Left kidney (tissue), 2 donors: ENCODE measurements around the gene OR10D3. TPM values are rescaled to one million over a fixed set of nuclear protein-coding genes. Genes with fewer than 3 reads are reported as not detected.
"Not testable (repeated sequence)": the region's sequence is repeated elsewhere in the genome, so short reads cannot be mapped to it uniquely, and the experiment has no call there.

Source experiments
- DNase-seq: peaks from one replicate; pipeline ENCODE4 v3.0.0-alpha.2; 2013
- polyA plus RNA-seq: library from polyadenylated mRNA; unstranded; fragments of 120-200 nt; gene quantifications from one replicate; pipeline ENCODE4 v1.2.1, GENCODE V29; 2013; ENCODE audit not compliant: insufficient read length

Gene OR10D3
- polyA plus RNA-seq, 1 donor, result not detected

DNA sequence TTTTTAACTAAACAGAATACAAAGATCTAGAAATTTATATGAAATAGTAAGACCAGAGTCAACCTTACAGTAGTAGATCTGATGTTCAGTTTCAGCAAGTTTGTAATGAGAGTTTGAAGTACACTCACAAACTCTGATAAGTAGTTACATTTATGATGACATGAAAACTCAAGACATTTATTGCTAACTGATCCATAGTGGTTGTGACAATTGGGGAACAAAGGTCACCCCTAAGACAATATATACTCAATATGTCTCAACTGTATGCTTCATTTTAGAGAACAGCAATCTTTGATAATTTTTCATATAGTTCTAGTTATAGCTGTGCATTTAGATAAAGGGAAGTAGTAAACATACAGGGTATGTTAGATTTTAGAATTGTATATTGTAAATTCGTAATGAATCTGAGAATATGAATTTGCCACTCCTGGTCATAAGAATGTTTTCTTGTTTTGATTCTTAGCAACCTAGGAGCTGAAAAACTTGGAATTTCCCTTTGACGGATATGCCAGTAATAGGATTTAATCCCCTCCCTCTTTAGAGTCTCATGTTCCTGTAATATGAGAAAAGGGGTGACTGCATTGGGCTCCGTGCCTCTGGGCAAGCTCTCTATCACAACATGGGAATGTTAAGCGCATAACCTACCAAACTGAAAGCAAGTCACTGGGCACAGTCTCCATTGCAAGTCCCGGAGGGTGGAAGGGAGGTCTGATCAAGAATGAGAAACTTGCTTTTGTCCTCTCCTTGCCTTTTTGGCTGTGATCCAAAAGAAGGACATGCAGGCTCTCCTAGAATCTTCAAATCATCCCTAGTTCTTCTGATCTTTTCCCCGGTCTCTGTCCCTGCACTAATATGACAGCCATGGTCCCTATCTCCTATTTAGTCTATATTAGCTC lies 11.4 kb downstream of the OR10D3 start:
- no peak for DNase-seq

DNA sequence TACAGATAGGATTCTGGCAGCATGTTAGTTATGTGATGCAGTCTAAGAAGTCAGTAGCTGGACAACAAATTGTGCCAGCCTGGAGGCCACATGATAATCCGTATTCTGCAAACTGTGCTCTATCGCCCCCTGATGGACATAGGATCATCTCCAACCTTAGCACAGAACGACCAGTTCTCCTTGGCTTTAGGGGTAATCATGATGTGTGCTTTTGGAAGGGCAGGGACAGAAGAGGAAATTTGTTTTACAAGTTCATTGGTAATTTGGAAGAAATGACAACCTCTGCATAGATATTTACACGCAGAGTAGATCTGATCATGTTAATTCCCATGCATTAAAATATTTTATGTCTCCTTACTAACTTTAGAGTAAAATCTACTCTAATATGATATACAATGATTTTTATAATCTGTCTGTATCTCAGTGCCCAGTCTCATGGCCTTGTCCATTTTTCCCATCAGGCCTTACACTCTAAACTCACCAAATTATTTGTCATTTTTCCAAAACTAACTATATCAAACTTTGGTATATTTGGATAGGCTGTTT lies 12.1 kb downstream of the OR10D3 start:
- DNase-seq, result peak; percentile 40

DNA sequence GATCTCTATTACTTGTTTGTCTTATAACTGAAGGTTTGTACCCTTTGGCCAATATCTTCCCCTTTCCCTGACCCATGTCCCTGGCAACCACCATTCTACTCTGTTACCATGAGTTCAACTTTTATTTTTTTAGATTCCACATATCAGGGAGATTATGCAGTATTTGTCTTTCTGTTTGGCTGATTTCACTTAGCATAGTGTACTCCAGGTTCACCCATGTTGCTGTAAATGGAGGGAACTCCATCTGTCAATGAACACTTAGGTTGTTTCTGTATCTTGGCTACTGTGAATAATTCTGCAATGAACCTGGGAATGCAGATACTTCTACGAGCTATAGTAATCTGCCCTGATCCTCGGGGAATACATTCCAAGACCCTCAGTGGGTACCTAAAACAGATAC lies 14.9 kb downstream of the OR10D3 start:
- no peak for DNase-seq

DNA sequence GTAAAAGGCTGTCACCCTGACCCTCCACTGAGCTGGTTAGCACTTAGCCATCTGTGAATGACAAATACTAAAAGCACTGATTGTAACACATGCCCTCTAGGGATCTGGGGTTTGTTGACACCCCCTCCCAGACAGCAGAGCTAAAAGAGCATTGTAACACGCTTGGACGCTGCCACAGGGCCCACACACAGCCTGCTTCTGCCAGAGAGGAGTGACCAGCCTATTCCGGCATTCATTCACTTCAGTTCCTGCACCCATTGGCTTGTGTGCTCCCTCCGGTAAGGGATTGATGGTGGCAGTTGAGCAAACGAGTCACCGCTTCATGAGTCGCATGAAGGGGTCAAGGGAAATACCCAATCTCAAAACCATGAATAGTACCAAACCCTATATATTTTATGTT lies 15.8 kb downstream of the OR10D3 start:
- no peak for DNase-seq

DNA sequence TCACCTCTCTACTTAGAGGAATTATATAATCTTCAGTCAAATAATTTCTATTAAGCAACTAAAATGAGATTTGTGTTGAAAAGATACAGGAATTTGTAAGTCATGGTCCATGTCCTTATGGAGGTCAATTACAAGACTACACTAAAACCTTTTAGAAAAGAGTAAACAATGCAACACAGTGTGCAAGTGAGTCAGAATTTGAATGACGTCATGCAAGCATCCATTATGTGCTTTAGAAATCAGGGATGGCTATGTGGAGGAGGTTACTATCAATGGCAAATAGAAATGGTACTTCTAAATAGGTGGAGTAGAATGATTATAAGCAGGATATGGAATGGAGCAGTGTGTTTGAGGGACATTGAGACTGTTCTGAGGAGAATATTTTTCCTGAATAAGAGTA lies 16.6 kb downstream of the OR10D3 start:
- no peak for DNase-seq

DNA sequence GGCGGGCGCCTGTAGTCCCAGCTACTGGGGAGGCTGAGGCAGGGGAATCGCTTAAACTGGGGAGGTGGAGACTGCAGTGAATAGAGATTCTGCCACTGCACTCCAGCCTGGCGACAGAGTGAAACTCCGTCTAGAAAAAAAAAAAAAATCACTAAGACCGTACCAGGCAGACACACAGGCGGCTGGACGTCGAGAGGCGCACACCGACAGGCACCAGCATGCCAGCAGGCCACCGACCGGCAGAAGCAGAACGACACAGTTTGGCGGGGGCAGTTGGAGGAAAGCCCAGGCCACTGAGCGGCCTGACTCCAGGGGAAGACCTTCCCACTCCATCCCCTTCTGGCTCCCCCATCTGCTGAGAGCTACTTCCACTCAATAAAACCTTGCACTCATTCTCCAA lies 17.5 kb downstream of the OR10D3 start:
- DNase-seq, result no peak

DNA sequence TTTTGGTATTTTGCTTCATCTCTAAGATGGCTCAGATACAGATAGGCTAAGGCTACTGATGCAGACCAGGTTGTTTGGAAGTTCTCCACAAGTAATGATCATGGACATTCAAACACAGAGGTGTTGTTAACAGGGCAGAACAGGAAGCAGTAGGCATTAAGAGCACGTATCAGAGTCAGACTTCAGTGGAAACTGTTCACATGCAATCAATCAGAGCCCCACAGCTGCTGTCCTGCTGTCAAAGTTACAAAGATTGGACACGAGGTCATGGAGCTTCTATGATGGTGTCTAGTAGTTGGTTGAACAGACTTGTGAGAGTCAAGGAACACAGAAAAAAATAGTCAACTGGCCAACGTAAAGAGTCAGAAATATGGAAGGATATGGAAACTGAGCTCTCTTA lies 19.8 kb downstream of the OR10D3 start:
- DNase-seq, result no peak

DNA sequence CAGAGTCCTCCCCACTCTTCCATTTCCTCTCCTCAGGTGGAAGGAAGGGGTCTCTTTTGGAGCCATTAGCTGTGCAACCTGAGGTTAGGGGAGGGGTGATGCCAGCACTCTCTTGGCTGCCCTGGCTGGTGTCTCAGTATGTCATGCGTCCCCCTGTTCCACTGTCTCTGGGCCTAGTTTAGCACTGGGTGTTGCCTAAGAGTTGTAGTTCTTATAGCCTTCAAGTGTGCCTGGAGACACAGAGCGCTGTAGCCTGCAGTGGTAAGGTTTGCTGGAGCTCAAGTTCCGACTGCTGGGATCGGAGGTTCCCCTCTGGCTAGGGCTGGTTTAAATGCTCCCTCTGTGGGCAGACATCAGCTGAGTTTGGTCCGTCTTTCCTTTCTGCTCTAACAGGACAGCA lies 20.9 kb downstream of the OR10D3 start:
- DNase-seq, result no peak

DNA sequence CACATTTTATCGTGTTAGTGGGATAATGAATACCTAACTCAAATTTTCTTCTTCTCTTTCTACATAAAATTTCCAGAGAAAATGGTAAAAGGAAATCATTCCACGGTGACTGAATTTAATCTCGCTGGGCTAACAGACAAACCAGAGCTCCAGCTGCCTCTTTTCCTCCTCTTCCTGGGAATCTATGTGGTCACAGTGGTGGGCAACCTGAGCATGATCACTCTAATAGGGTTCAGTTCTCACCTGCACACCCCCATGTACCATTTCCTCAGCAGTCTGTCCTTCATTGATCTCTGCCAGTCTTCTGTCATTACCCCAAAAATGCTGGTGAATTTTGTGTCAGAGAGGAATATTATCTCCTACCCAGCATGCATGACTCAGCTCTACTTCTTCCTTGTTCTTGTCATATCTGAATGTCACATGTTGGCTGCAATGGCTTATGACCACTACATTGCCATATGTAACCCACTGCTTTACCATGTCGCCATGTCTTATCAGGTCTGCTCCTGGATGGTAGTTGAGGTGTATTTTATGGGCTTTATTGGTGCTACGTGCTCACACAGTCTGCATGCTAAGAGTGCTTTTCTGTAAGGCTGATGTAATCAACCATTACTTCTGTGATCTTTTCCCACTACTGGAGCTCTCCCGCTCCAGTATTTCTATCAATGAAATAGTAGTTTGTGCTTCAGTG lies 24.1 kb downstream of the OR10D3 start:
- no peak for DNase-seq

DNA sequence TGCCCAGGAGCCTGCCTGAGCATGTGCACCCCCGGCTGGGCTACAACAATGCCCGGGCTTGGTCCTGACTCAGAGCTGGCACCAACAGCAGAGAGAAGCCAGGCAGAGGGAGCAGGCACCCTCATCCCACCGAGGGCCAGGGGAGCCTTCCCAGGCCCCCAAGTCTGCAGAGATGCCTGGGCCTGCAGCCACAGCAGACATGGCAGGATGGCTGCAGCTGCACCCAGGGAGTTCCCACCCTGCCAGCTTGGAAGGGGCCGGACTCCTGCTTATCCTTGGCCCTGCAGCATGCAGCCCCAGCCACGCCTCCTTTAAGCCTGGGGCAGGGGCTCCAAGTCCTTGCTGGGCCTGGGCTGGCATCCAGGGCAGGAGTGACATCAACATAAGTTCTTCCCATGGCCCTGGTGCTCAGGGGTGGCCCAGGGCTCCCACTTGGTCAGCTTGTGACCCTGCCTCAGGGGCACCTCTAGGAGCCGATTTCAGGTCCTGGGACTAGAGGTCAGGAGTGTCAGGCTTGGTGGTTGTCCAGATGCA lies 26.7 kb downstream of the OR10D3 start:
- no peak for DNase-seq

DNA sequence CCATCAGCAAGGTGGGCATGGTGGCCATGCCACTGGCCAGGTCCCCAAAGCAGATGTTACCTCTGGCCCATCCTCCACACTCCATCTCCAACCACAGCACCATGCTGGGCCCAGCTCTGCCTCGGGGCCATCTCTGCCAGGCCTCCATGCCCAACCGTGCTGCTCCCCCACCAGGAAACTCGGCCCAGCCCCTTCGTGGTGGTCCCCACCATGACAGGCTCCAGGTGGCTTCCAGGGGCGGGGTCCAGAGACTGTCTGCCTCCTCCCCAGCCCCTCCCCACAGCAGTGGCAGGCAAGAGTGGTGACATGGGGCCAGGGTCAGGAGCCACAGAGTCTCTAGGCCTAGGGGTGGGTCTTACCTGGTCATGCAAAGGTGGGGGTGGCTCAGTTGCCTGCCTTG lies 27.3 kb downstream of the OR10D3 start:
- DNase-seq, result no peak

DNA sequence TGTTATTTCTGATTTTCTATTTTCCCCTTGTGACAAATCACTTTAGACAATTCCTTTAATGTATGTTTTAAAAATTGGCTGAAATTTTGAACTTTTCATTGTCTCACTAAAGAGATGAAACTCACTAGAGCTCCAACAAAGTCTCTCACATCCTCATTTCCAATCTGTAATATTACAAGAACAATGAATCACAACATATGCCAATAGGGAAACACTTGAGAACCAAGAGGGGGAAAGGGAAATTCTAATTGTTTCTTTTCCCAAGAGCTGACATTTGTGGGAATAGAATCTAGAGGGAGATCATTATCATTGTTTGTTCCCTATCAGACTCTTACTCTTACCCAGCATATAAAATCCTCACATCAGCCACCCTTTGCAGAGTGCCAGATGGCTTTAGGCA lies 28.2 kb downstream of the OR10D3 start:
- no peak for DNase-seq

DNA sequence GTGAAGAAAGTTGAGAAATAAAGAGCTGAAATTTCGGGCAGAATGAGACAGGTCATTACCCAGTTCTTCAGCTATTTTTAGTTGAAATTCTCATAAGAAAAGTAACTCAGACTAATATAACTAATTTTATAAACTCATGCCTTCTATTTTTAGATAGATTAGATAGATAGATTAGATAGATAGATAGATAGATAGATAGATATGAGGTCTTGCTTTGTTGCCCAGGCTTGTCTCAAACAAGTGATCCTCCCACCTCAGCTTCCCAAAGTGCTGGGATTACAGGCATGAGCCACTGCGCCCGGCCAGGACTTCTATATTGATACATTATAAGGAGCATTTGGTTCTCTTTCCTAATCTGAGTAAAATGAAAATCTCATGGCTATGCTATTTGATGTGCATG lies 30.9 kb downstream of the OR10D3 start:
- no peak for DNase-seq

DNA sequence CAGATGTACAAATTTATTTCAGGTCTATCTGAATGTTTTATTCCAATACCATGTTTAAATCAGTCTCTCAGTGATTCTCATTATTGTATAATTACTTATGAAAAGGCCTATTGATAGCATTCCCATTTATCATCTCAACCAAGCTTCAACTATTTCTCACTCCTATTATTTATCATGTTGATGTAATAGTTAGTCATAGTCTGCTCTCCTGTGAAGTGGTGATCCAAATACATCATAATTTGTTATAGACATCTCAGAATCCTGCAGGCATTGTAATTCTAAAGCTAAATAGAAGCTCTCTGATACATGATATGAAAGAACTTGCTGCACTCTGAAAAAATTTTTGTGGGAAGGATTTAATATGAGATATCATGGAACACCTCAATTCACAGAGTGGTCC lies 36.0 kb downstream of the OR10D3 start:
- DNase-seq, result no peak

DNA sequence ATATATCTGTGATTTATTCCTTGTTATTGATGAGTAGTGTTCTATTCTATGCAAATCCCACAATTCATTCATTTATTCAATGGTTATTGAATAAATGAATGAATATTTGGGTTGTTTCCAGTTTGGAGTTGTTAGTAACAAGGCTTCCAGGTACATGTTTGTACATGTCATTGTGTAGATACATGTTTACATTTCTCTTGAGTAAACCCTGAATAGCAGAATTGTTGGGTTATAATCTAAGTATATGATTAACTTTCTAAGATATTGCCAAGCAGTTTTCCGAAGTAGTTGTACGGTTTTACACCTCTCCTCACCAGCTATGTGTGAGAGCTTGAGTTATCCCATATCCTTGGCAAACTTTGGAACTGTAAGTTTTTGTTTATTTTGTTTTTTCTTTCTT lies 39.3 kb downstream of the OR10D3 start:
- no peak for DNase-seq

DNA sequence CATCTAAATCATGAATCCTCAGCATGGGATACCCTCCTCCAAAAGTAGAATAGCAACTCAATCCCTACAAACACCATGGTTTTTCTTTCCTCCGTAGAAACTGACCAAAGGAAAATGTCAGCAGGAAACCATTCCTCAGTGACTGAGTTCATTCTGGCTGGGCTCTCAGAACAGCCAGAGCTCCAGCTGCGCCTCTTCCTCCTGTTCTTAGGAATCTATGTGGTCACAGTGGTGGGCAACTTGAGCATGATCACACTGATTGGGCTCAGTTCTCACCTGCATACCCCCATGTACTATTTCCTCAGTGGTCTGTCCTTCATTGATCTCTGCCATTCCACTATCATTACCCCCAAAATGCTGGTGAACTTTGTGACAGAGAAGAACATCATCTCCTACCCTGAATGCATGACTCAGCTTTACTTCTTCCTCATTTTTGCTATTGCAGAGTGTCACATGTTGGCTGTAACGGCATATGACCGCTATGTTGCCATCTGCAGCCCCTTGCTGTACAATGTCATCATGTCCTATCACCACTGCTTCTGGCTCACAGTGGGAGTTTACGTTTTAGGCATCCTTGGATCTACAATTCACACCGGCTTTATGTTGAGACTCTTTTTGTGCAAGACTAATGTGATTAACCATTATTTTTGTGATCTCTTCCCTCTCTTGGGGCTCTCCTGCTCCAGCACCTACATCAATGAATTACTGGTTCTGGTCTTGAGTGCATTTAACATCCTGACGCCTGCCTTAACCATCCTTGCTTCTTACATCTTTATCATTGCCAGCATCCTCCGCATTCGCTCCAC lies 41.7 kb downstream of the OR10D3 start:
- not testable (repeated sequence) for DNase-seq

DNA sequence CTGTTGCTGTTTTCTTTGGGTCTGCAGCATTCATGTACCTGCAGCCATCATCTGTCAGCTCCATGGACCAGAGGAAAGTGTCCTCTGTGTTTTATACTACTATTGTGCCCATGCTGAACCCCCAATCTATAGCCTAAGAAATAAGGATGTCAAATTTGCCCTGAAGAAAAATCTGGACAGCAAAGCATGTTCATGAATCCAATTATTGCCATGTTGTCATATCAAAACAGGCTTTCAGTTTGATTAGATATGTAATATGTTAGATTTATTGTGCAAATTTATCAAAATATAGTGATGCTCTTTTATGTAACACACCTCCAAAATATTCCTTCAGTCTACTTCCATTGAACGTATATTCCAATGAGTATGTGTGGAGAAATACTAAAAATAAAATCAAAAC lies 42.3 kb downstream of the OR10D3 start:
- DNase-seq, result no peak

DNA sequence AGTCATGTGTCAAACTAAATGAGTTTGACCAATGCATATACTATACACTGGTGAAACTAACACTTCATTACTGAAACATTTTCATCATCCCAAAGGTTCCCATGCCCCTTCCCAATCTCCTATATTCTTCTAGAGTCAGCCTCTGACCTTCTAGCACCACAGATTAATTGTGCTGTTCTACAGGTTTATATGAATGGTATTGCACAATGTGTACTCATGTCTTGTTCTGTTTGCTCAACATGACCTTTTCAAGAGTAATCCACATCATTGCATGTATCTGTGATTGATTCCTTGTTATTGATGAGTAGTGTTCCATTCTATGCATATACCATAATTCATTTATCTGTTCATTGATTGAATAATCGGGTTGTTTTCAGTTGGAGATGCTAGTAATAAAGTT lies 50.2 kb downstream of the OR10D3 start:
- DNase-seq, result no peak
